GM21723 (cell line): ENCODE data around the gene NKAIN4.

Experiments used
- ATAC-seq: cut with Tn5 transposase; IDR thresholded peaks from one replicate; pipeline ENCODE4 v1.9.1; 2021; ENCODE audit warnings: mild to moderate bottlenecking, moderate library complexity; ENCODE audit not compliant: unreplicated experiment

The NKAIN4 gene

GRCh38 chr20:63198606-63199005 is 55.7 kb downstream of the NKAIN4 start:
- no peak for ATAC-seq

- ATAC-seq = no peak
These were observed 57.3 kb downstream of the NKAIN4 start for GRCh38 chr20:63196768-63197470.

- ATAC-seq = no peak
These were observed 59.5 kb downstream of the NKAIN4 start for GRCh38 chr20:63194797-63195173.

- ATAC-seq = no peak
These were observed 60.1 kb downstream of the NKAIN4 start for GRCh38 chr20:63194007-63194796.

GRCh38 chr20:63192721-63193120 is 61.5 kb downstream of the NKAIN4 start:
- no peak for ATAC-seq

- ATAC-seq = no peak
These were observed 62.9 kb downstream of the NKAIN4 start for GRCh38 chr20:63191400-63191799.

GRCh38 chr20:63190828-63191227 is 63.4 kb downstream of the NKAIN4 start:
- no peak for ATAC-seq
